SK-N-MC (cell line): Measurements from ENCODE around the gene KPNB1.

Experiments
- EZH2 ChIP-seq: fragments of 200-600 bp; sonication (generic); IDR thresholded peaks from one replicate; pipeline ENCODE4 v1.6.1; 2017; ENCODE audit warnings: antibody characterized with exemption
- FOXP2 ChIP-seq: optimal IDR thresholded peaks from 2 replicates; pipeline ENCODE3; 2011; ENCODE audit warnings: mild to moderate bottlenecking, moderate library complexity; ENCODE audit not compliant: insufficient read depth; ENCODE audit errors: extremely low read length, control extremely low read depth
- POLR2AphosphoS5 ChIP-seq: IDR thresholded peaks from 2 replicates; pipeline ENCODE4 v1.6.1; 2012; ENCODE audit warnings: mild to moderate bottlenecking, low read depth, low read length, borderline replicate concordance

- no peak for TF ChIP-seq POLR2AphosphoS5
- TF ChIP-seq EZH2 = no peak
- no peak for TF ChIP-seq FOXP2
These were observed 81.7 kb downstream of the KPNB1 start for GRCh38 chr17:47731396-47731795.
